WERI-Rb-1 (cell line): Measurements from ENCODE around the gene NAGS.
"Not testable (repeated sequence)": the region's sequence is repeated elsewhere in the genome, so short reads cannot be mapped to it uniquely, and the experiment has no call there.

Experiments
- DNase-seq: peaks from one replicate; pipeline ENCODE4 v3.0.0-alpha.2; 2020
- H3K27ac ChIP-seq: fragments of 250-450 bp; sonication (Bioruptor Pico); 2 replicates; pipeline ENCODE4 v1.5.1; 2020; ENCODE audit warnings: mild to moderate bottlenecking, moderate library complexity
- H3K27me3 ChIP-seq: fragments of 250-450 bp; sonication (Bioruptor Pico); 2 replicates; pipeline ENCODE4 v1.5.1; 2021; ENCODE audit warnings: mild to moderate bottlenecking, low read depth, moderate library complexity; ENCODE audit not compliant: insufficient read depth, severe bottlenecking
- H3K36me3 ChIP-seq: fragments of 250-450 bp; sonication (Bioruptor Pico); 2 replicates; pipeline ENCODE4 v1.5.1; 2020; ENCODE audit warnings: mild to moderate bottlenecking, moderate library complexity
- H3K4me3 ChIP-seq: 2 replicates; pipeline ENCODE4 v1.5.1; 2011; ENCODE audit warnings: low read depth, mild to moderate bottlenecking, control low read depth, low read length
- H3K9me3 ChIP-seq: fragments of 250-450 bp; sonication (Bioruptor Pico); 2 replicates; pipeline ENCODE4 v1.5.1; 2021; ENCODE audit warnings: mild to moderate bottlenecking, moderate library complexity; ENCODE audit not compliant: severe bottlenecking
- CTCF ChIP-seq: IDR thresholded peaks from 2 replicates; pipeline ENCODE4 v1.5.1; 2011; ENCODE audit warnings: low read depth, mild to moderate bottlenecking, control low read depth, inconsistent platforms, low read length

Gene NAGS

GRCh38 chr17:44038604-44039011 lies 34.2 kb downstream of the NAGS start:
- no peak overlapping the region for H3K4me3 ChIP-seq
- peak; percentile 73 for DNase-seq
- H3K27me3 ChIP-seq, result no peaks in the 10 kb centered on the region
- TF ChIP-seq CTCF, result no peak
- peak overlapping the region; percentile 15 for H3K27ac ChIP-seq
- peaks cover 62% of the 10 kb centered on the region for H3K36me3 ChIP-seq
- H3K9me3 ChIP-seq, result no peaks in the 10 kb centered on the region

GRCh38 chr17:44039829-44040635 lies 35.6 kb downstream of the NAGS start:
- no peaks in the 10 kb centered on the region for H3K9me3 ChIP-seq
- no peak overlapping the region for H3K4me3 ChIP-seq
- peaks cover 66% of the 10 kb centered on the region for H3K36me3 ChIP-seq
- peak overlapping the region; percentile 7; the same call in 1 of the 2 replicates for H3K27ac ChIP-seq
- DNase-seq, result no peak
- TF ChIP-seq CTCF, result no peak
- H3K27me3 ChIP-seq, result no peaks in the 10 kb centered on the region

- Histone ChIP-seq H3K4me3 (no peak overlapping the region), H3K36me3 (peaks cover 71% of the 10 kb centered on the region), H3K9me3 (no peaks in the 10 kb centered on the region), H3K27ac (no peak overlapping the region), H3K27me3 (no peaks in the 10 kb centered on the region)
- DNase-seq, result no peak
- TF ChIP-seq CTCF, result no peak
These were observed 38.9 kb downstream of the NAGS start for GRCh38 chr17:44043272-44043696.

GRCh38 chr17:44044071-44044470 lies 39.6 kb downstream of the NAGS start:
- Histone ChIP-seq H3K4me3 (no peak overlapping the region), H3K27me3 (no peaks in the 10 kb centered on the region), H3K36me3 (peaks cover 73% of the 10 kb centered on the region), H3K27ac (peak overlapping the region; percentile 12; the same call in 1 of the 2 replicates), H3K9me3 (no peaks in the 10 kb centered on the region)
- no peak for TF ChIP-seq CTCF
- DNase-seq, result no peak

GRCh38 chr17:44045486-44045885 lies 41.1 kb downstream of the NAGS start:
- Histone ChIP-seq H3K9me3 (no peaks in the 10 kb centered on the region), H3K27ac (no peak overlapping the region), H3K36me3 (peaks cover 74% of the 10 kb centered on the region), H3K4me3 (no peak overlapping the region), H3K27me3 (no peaks in the 10 kb centered on the region)
- no peak for TF ChIP-seq CTCF
- DNase-seq, result no peak

- H3K4me3 ChIP-seq, DNase-seq, H3K27ac ChIP-seq, H3K9me3 ChIP-seq, H3K27me3 ChIP-seq: not testable (repeated sequence)
- H3K36me3 ChIP-seq, result peaks cover 87% of the 10 kb centered on the region
These were observed 42.5 kb downstream of the NAGS start for GRCh38 chr17:44046893-44047292.
